HepG2 (cell line): ENCODE measurements around the gene NDUFS7. TPM values are rescaled to one million over a fixed set of nuclear protein-coding genes. Genes with fewer than 3 reads are reported as not detected.

Source experiments
- BCL6 ChIP-seq: IDR thresholded peaks from 2 replicates; pipeline ENCODE4 v1.6.1; 2016; ENCODE audit warnings: missing genetic modification reagents, missing compliant biosample characterization
- CC2D1A ChIP-seq: sonication (generic); formaldehyde crosslinking; IDR thresholded peaks from 2 replicates; pipeline ENCODE4 v1.8.1; 2023; ENCODE audit warnings: mild to moderate bottlenecking, missing genetic modification reagents
- CEBPB ChIP-seq: IDR thresholded peaks from 2 replicates; pipeline ENCODE4 v1.6.1; 2011; ENCODE audit warnings: low read depth, low read length, improper control_type of control experiment, borderline replicate concordance
- ELF3 ChIP-seq: IDR thresholded peaks from 2 replicates; pipeline ENCODE4 v1.6.1; 2016; ENCODE audit warnings: missing genetic modification reagents, missing compliant biosample characterization
- GTF3A ChIP-seq: sonication (generic); formaldehyde crosslinking; conservative IDR thresholded peaks from 2 replicates; pipeline ENCODE4 v1.4.0; 2020; ENCODE audit warnings: mild to moderate bottlenecking, missing genetic modification reagents
- JUND ChIP-seq: sonication (generic); formaldehyde crosslinking; IDR thresholded peaks from 2 replicates; pipeline ENCODE4 v1.8.0; 2022; ENCODE audit warnings: mild to moderate bottlenecking, missing genetic modification reagents
- RFX1 ChIP-seq: fragments of 450-650 bp; IDR thresholded peaks from 2 replicates; pipeline ENCODE4 v1.6.1; 2017
- RXRB ChIP-seq: IDR thresholded peaks from 2 replicates; pipeline ENCODE4 v1.6.1; 2016; ENCODE audit warnings: borderline replicate concordance, missing genetic modification reagents, missing compliant biosample characterization
- SMC3 ChIP-seq: IDR thresholded peaks from 2 replicates; pipeline ENCODE4 v1.6.1; 2011; ENCODE audit warnings: low read length, improper control_type of control experiment
- SP1 ChIP-seq, 2 experiments: fragments of 450-650 bp in 1 of 2; sonication (generic) in 1 of 2; formaldehyde crosslinking in 1 of 2; IDR thresholded peaks; 2 replicates each; pipeline versions ENCODE4 v1.4.0 to v1.6.1; 2016 to 2020; ENCODE audit warnings: missing genetic modification reagents in 1 of 2
- SPEN ChIP-seq: sonication (generic); formaldehyde crosslinking; IDR thresholded peaks from 2 replicates; pipeline ENCODE4 v1.5.1; 2020; ENCODE audit warnings: low read depth, mild to moderate bottlenecking, missing genetic modification reagents
- TARDBP ChIP-seq: sonication (generic); formaldehyde crosslinking; IDR thresholded peaks from 2 replicates; pipeline ENCODE4 v1.8.0; 2022; ENCODE audit warnings: mild to moderate bottlenecking, missing genetic modification reagents
- ZNF629 ChIP-seq: sonication (generic); formaldehyde crosslinking; conservative IDR thresholded peaks from 2 replicates; pipeline ENCODE4 v1.5.0; 2020; ENCODE audit warnings: missing genetic modification reagents
- ZNF652 ChIP-seq: IDR thresholded peaks from 2 replicates; pipeline ENCODE4 v1.6.1; 2016; ENCODE audit warnings: low read depth, borderline replicate concordance
- ZNF790 ChIP-seq: sonication (generic); formaldehyde crosslinking; IDR thresholded peaks from 2 replicates; pipeline ENCODE4 v1.8.0; 2022; ENCODE audit warnings: missing genetic modification reagents, mild to moderate bottlenecking, borderline replicate concordance
- polyA plus RNA-seq, 8 experiments: library from polyadenylated mRNA; depleted of rRNA in 3 of 8; stranded (reverse) in 7 of 8; unstranded in 1 of 8; fragments of >200 nt; fragmentation: Illumina TruSeq in 4 of 8; extraction: Trizol in 4 of 8; gene quantifications; 2 replicates each; pipeline versions ENCODE4 v1.2.1 to v1.2.3, GENCODE V29; 2011 to 2016; ENCODE audit warnings: low read depth in 4 of 8, missing spikeins in 1 of 8, mixed read lengths in 1 of 8; ENCODE audit not compliant: insufficient read depth in 1 of 8
- total RNA-seq, 5 experiments: library from RNA; depleted of rRNA; stranded (reverse); fragments of >200 nt; fragmentation: Illumina TruSeq; extraction: Trizol; gene quantifications; 2 replicates each; pipeline ENCODE4 v1.2.3, GENCODE V29; 2016; ENCODE audit warnings: low read depth in 1 of 5
- TF ChIP-seq, protein P1 (sequence below): IDR thresholded peaks from 2 replicates; pipeline ENCODE4 v1.6.1; 2016
- TF ChIP-seq, protein P2 (sequence below): sonication (generic); formaldehyde crosslinking; IDR thresholded peaks from 2 replicates; pipeline ENCODE4 v1.4.0; 2020; ENCODE audit warnings: mild to moderate bottlenecking, missing genetic modification reagents, borderline replicate concordance
- TF ChIP-seq, protein P3 (sequence below): sonication (generic); formaldehyde crosslinking; IDR thresholded peaks from 2 replicates; pipeline ENCODE4 v1.4.0; 2020; ENCODE audit warnings: missing genetic modification reagents
- TF ChIP-seq, protein P4 (sequence below): sonication (generic); formaldehyde crosslinking; IDR thresholded peaks from 2 replicates; pipeline ENCODE4 v1.4.0; 2020; ENCODE audit warnings: missing genetic modification reagents, borderline replicate concordance

The NDUFS7 gene
- total and polyA plus RNA-seq, 2 of the 13 experiments (the other 11 are each of a cell fraction or from before 2014, with no cell fraction given) = 34.3 to 66.9 TPM

DNA sequence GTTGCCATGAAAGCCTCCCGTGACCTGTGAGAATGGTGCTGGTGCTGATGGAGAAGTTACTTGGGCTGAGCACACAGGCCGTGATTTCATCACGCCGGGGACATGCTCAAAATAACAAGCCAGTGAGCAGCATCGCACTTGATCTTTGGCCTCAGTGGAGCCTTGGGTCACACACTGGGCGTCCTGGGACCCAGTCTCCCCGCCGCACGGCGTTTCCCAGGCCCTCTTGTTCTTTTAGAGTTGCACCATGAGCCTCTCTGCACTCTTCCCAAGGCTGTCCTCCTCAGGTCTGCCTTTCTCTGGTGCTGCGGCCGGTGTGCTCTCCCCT, 9.5 kb upstream of the NDUFS7 start (continued):
- TF ChIP-seq, protein P1, sequence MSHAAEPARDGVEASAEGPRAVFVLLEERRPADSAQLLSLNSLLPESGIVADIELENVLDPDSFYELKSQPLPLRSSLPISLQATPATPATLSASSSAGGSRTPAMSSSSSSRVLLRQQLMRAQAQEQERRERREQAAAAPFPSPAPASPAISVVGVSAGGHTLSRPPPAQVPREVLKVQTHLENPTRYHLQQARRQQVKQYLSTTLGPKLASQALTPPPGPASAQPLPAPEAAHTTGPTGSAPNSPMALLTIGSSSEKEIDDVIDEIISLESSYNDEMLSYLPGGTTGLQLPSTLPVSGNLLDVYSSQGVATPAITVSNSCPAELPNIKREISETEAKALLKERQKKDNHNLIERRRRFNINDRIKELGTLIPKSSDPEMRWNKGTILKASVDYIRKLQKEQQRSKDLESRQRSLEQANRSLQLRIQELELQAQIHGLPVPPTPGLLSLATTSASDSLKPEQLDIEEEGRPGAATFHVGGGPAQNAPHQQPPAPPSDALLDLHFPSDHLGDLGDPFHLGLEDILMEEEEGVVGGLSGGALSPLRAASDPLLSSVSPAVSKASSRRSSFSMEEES = 0 out of 2 replicates have a peak, but pooled peaks have one; percentile 15
- TF ChIP-seq CEBPB = peak; percentile 84; the same call in 1 of the 2 replicates
- 0 out of 2 replicates have a peak, but pooled peaks have one; percentile 82 for TF ChIP-seq ZNF790
- 0 out of 2 replicates have a peak, but pooled peaks have one; percentile 29 for TF ChIP-seq JUND (CRISPR knock-in tag)
- no peak for TF ChIP-seq SP1 (IDR thresholded peaks at IDR 0.05)
- no peak for TF ChIP-seq SP1 (CRISPR knock-in tag; IDR thresholded peaks at IDR 0.05)
- TF ChIP-seq BCL6 (CRISPR knock-in tag) = peak; percentile 39; the same call in 1 of the 2 replicates
- TF ChIP-seq GTF3A (CRISPR knock-in tag) = no peak
- TF ChIP-seq, protein P2, sequence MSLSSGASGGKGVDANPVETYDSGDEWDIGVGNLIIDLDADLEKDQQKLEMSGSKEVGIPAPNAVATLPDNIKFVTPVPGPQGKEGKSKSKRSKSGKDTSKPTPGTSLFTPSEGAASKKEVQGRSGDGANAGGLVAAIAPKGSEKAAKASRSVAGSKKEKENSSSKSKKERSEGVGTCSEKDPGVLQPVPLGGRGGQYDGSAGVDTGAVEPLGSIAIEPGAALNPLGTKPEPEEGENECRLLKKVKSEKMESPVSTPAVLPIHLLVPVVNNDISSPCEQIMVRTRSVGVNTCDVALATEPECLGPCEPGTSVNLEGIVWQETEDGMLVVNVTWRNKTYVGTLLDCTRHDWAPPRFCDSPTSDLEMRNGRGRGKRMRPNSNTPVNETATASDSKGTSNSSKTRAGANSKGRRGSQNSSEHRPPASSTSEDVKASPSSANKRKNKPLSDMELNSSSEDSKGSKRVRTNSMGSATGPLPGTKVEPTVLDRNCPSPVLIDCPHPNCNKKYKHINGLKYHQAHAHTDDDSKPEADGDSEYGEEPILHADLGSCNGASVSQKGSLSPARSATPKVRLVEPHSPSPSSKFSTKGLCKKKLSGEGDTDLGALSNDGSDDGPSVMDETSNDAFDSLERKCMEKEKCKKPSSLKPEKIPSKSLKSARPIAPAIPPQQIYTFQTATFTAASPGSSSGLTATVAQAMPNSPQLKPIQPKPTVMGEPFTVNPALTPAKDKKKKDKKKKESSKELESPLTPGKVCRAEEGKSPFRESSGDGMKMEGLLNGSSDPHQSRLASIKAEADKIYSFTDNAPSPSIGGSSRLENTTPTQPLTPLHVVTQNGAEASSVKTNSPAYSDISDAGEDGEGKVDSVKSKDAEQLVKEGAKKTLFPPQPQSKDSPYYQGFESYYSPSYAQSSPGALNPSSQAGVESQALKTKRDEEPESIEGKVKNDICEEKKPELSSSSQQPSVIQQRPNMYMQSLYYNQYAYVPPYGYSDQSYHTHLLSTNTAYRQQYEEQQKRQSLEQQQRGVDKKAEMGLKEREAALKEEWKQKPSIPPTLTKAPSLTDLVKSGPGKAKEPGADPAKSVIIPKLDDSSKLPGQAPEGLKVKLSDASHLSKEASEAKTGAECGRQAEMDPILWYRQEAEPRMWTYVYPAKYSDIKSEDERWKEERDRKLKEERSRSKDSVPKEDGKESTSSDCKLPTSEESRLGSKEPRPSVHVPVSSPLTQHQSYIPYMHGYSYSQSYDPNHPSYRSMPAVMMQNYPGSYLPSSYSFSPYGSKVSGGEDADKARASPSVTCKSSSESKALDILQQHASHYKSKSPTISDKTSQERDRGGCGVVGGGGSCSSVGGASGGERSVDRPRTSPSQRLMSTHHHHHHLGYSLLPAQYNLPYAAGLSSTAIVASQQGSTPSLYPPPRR (CRISPR knock-in tag) = no peak
- peak; percentile 57; the same call in 1 of the 2 replicates for TF ChIP-seq SPEN (CRISPR knock-in tag)
- TF ChIP-seq CC2D1A (CRISPR knock-in tag) = no peak
- peak; percentile 51 for TF ChIP-seq RXRB (CRISPR knock-in tag)
- no peak for TF ChIP-seq TARDBP
- TF ChIP-seq ZNF629 (CRISPR knock-in tag) = no peak
- no peak for TF ChIP-seq SMC3
- no peak for TF ChIP-seq RFX1
- TF ChIP-seq, protein P3, sequence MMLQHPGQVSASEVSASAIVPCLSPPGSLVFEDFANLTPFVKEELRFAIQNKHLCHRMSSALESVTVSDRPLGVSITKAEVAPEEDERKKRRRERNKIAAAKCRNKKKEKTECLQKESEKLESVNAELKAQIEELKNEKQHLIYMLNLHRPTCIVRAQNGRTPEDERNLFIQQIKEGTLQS (CRISPR knock-in tag) = peak; percentile 82
- 0 out of 2 replicates have a peak, but pooled peaks have one; percentile 10 for TF ChIP-seq ELF3
- TF ChIP-seq, protein P4, sequence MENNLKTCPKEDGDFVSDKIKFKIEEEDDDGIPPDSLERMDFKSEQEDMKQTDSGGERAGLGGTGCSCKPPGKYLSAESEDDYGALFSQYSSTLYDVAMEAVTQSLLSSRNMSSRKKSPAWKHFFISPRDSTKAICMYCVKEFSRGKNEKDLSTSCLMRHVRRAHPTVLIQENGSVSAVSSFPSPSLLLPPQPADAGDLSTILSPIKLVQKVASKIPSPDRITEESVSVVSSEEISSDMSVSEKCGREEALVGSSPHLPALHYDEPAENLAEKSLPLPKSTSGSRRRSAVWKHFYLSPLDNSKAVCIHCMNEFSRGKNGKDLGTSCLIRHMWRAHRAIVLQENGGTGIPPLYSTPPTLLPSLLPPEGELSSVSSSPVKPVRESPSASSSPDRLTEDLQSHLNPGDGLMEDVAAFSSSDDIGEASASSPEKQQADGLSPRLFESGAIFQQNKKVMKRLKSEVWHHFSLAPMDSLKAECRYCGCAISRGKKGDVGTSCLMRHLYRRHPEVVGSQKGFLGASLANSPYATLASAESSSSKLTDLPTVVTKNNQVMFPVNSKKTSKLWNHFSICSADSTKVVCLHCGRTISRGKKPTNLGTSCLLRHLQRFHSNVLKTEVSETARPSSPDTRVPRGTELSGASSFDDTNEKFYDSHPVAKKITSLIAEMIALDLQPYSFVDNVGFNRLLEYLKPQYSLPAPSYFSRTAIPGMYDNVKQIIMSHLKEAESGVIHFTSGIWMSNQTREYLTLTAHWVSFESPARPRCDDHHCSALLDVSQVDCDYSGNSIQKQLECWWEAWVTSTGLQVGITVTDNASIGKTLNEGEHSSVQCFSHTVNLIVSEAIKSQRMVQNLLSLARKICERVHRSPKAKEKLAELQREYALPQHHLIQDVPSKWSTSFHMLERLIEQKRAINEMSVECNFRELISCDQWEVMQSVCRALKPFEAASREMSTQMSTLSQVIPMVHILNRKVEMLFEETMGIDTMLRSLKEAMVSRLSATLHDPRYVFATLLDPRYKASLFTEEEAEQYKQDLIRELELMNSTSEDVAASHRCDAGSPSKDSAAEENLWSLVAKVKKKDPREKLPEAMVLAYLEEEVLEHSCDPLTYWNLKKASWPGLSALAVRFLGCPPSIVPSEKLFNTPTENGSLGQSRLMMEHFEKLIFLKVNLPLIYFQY (CRISPR knock-in tag) = 0 out of 2 replicates have a peak, but pooled peaks have one; percentile 35
- no peak for TF ChIP-seq ZNF652 (CRISPR knock-in tag)
